Tibial artery (tissue), 4 donors: ENCODE results near the gene MED10.
"Not testable (repeated sequence)": the region's sequence is repeated elsewhere in the genome, so short reads cannot be mapped to it uniquely, and the experiment has no call there.

Experiments used
- DNase-seq, 2 donors: peaks; one replicate each; pipeline ENCODE4 v3.0.0-alpha.2; 2019
- H3K27ac ChIP-seq, 2 donors: fragments of 200-600 bp; sonication (generic) in 1 of 2; 1 replicate in 1 of 2; 2 replicates in 1 of 2; pipeline ENCODE4 v1.5.1; 2018 to 2019; ENCODE audit warnings: mild to moderate bottlenecking in 1 of 2
- H3K27me3 ChIP-seq, 2 donors: fragments of 200-600 bp; sonication (generic) in 1 of 2; one replicate each; pipeline versions ENCODE4 v1.5.1 to v1.6.0; 2016 to 2019
- H3K36me3 ChIP-seq, 3 donors: fragments of 200-600 bp; sonication (generic) in 2 of 3; one replicate each; pipeline ENCODE4 v1.5.1; 2016 to 2019; ENCODE audit warnings: mild to moderate bottlenecking in 2 of 3
- H3K4me1 ChIP-seq, 4 donors: fragments of 200-600 bp; sonication (generic) in 2 of 4; 1 replicate in 3 of 4; 2 replicates in 1 of 4; pipeline ENCODE4 v1.5.1; 2016 to 2019
- H3K4me3 ChIP-seq, 2 donors: fragments of 200-600 bp; sonication (generic) in 1 of 2; 1 replicate in 1 of 2; 2 replicates in 1 of 2; pipeline ENCODE4 v1.5.1; 2018 to 2019; ENCODE audit warnings: mild to moderate bottlenecking in 2 of 2
- H3K9me3 ChIP-seq, 3 donors: fragments of 200-600 bp; sonication (generic) in 1 of 3; one replicate each; pipeline ENCODE4 v1.5.1; 2016 to 2019
- intact Hi-C: fragments of 100-400 bp; cut with DNase I; formaldehyde crosslinking; loops from one replicate; pipeline ENCODE4 v1.15.0; 2023; ENCODE audit warnings: low total_unique reads
- TF ChIP-seq, protein P1 (sequence below), 2 experiments: fragments of 200-600 bp in 1 of 2; fragments of 450-650 bp in 1 of 2; IDR thresholded peaks; one replicate each; pipeline ENCODE4 v1.5.1; 2017 to 2019; ENCODE audit warnings: antibody characterized with exemption in 2 of 2, mild to moderate bottlenecking in 1 of 2, moderate library complexity in 1 of 2

Gene MED10

DNA sequence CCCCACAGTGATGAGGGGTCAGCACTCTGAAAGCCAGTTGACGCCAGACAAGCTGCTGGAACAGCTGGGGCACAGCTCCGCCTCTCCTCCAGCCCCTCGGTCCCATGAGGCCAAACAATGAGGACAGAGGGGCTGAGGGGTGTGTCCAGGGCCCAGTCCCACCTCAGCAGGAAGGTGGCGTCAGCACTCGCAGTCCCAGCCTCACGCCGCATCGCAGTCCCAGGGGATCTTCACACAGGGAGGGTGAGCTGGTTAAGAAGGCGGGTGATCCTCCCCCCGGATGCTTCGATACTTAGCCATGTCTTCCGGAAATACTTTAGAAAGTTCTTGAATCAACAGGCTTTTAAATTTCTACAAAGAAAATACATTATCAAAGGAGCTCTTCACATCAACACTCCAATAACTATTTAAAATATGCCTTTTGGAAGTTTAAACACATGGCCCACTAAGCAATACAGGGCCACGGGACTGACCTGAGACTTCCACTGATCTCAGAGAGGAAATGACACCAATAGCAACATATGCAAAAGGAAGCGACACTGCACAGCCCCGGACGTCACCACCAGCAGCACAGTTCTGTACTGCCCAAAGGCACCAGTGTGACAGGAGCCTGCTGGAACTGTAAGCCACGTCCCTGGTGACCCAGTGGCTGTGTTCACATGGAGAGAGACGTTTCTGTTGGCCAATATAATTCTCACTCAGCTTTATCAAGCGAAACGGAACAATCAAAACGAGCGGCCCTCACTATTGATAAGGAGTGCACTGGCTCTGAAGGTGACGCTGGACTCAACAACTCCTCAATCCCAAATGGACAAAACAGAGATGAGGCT is 5.9 kb downstream of the MED10 start:
- H3K27me3 ChIP-seq: no peaks in the 10 kb centered on the region
- TF ChIP-seq, protein P1, sequence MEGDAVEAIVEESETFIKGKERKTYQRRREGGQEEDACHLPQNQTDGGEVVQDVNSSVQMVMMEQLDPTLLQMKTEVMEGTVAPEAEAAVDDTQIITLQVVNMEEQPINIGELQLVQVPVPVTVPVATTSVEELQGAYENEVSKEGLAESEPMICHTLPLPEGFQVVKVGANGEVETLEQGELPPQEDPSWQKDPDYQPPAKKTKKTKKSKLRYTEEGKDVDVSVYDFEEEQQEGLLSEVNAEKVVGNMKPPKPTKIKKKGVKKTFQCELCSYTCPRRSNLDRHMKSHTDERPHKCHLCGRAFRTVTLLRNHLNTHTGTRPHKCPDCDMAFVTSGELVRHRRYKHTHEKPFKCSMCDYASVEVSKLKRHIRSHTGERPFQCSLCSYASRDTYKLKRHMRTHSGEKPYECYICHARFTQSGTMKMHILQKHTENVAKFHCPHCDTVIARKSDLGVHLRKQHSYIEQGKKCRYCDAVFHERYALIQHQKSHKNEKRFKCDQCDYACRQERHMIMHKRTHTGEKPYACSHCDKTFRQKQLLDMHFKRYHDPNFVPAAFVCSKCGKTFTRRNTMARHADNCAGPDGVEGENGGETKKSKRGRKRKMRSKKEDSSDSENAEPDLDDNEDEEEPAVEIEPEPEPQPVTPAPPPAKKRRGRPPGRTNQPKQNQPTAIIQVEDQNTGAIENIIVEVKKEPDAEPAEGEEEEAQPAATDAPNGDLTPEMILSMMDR (IDR thresholded peaks at IDR 0.05): no peak
- peaks cover 73 to 93% (median 76%) of the 10 kb centered on the region in 3 donors for H3K36me3 ChIP-seq
- H3K9me3 ChIP-seq: no peaks in the 10 kb centered on the region
- H3K27ac ChIP-seq: no peak overlapping the region
- peak in 1 of 2 donors; percentile 44 for DNase-seq
- intact Hi-C loops: no loop called here
- H3K4me3 ChIP-seq: no peak overlapping the region
- peaks cover 0 to 15% (median 9%) of the 10 kb centered on the region in 4 donors for H3K4me1 ChIP-seq

DNA sequence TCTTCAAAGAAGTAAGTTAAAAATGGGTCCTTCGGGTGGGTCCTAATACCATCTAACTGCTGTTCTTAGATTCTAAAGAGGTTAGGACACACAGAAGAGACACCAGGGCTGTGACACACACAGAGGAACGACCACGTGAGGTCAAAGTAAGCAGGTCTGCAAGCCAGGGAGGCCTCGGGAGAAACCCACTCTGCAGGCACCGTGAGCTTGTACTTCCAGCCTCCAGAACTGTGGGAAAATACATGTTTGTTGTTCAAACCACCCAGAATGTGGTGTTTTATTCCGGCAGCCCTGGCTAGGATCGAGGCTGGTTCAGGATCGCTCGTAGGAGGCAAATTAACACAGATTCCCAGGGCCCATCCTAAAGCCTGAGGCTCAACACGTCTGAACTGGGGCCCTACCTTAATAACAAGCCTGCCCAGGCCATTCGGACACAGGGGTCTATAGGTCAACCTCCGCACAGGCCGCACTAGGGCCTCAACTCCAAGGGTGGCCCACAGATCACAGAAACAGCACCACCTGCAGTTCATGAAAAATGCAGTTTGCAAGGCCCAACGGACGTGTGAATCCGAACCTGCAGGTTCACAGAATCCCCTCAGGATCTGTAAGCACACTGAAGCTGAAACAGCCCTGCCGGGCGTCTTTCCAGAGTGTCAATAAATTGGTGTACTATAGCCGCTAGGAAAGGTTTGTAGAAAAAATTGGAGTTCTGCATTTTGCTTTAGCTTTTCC is 7.1 kb downstream of the MED10 start:
- intact Hi-C loops: no loop called here
- TF ChIP-seq, protein P1 (IDR thresholded peaks at IDR 0.05): no peak
- no peaks in the 10 kb centered on the region for H3K27me3 ChIP-seq
- H3K4me1 ChIP-seq: peaks cover 0 to 2% (median under 1%) of the 10 kb centered on the region in 4 donors
- H3K4me3 ChIP-seq: no peak overlapping the region
- peaks cover 66 to 100% (median 76%) of the 10 kb centered on the region in 3 donors for H3K36me3 ChIP-seq
- DNase-seq: no peak
- no peak overlapping the region for H3K27ac ChIP-seq
- H3K9me3 ChIP-seq: no peaks in the 10 kb centered on the region

DNA sequence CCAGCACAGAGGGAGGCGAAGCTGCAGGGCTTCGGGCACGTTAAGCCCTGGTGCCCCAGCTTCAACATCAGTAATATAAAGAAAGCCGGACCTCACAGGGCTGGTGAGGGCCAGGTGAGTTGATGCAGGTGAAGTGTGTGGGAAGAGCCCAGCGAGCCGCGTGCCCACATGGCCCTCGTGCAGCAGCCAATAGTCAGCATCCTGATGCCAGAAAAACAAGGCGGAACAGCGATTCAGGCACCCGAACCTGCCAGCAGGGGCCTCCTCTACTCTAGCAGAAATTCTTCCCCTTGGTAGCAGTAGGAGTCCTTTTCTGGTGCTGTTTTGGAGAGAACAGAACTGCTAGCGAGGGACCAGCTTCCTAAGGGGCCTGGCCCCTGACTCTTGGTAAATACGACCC is 7.8 kb downstream of the MED10 start:
- TF ChIP-seq, protein P1 (IDR thresholded peaks at IDR 0.05): no peak
- Histone ChIP-seq H3K27ac (no peak overlapping the region), H3K27me3 (no peaks in the 10 kb centered on the region), H3K4me3 (no peak overlapping the region), H3K9me3 (no peaks in the 10 kb centered on the region), H3K4me1 (no peaks in the 10 kb centered on the region), H3K36me3 (peaks cover 59 to 100% (median 71%) of the 10 kb centered on the region in 3 donors)
- intact Hi-C loops: no loop called here
- DNase-seq: no peak

DNA sequence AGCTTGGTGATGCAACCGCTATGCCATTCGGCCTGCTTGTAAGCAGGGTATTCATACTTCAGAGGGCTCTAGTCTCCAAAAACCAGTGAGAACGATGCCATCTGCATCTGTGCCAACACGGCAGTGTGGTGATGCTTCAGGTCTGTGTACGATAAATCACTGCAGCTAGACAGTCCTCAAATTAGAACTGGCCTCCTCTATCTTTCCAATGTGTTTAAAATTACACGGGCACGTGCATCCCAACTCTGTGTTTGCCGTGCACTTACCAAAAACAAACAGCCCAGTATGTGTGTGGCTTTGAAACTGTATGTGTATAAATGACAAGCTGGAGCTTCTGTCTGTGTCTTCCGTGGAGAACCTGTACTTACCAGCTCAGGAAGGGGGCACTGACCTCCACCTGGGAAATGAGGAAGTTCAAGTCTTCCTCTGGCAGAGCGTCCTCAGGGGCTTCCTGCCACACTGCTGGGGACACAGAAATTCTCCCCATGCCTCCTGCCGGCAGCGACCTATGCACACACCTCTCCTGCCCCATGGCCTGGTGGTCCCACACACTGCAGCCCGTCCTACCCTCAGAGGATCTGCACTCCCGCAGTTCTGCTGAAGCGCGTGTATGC is 12.3 kb downstream of the MED10 start:
- no peak overlapping the region for H3K27ac ChIP-seq
- no peaks in the 10 kb centered on the region for H3K27me3 ChIP-seq
- DNase-seq: no peak
- no peaks in the 10 kb centered on the region for H3K4me1 ChIP-seq
- H3K9me3 ChIP-seq: no peaks in the 10 kb centered on the region
- TF ChIP-seq, protein P1 (IDR thresholded peaks at IDR 0.05): no peak
- no peak overlapping the region for H3K4me3 ChIP-seq
- intact Hi-C loops: no loop called here
- H3K36me3 ChIP-seq: peaks cover 20 to 87% (median 43%) of the 10 kb centered on the region in 3 donors

DNA sequence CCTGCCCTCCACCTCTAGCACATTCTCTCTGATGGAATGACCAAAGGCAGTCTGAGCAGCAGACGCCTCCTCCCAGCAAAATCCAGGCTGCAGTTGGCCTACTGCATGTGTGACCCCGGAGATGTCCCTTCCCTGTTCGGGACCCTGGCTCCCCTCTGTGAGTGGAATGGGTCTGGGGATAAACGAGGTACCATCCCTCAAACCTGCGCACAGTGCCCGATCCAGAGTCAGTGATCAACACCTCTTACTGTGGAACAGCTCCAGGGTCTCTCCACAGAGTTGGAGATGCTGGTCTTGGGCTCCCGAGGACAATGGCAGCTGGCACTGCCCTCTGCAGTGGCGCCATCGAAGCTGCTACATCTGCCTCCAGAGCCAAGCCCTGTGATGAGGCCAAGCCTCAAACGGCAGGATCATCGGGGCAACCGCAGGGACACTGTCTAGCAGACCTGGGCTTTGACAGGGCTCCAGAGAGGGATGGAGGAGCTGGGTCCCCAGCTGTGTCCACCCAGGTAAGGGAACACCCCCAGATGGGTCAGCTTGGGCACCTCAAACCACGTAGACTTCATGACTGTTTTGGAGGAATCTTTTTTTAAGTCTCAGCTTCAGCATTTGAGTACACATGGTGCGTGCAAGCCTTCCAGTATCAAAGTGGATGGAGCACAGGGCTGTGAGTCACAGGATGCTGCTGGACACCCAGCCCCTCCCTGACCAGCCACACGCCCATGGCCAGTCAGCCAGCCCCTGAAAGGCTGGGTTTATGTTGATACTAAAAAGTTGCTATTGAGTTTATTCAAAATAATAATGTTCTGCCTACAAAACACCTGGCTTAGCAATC is 13.0 kb downstream of the MED10 start:
- no peak overlapping the region for H3K27ac ChIP-seq
- H3K4me3 ChIP-seq: no peak overlapping the region
- peaks cover 13 to 84% (median 38%) of the 10 kb centered on the region in 3 donors for H3K36me3 ChIP-seq
- TF ChIP-seq, protein P1 (IDR thresholded peaks at IDR 0.05): no peak
- H3K9me3 ChIP-seq: no peaks in the 10 kb centered on the region
- H3K4me1 ChIP-seq: no peaks in the 10 kb centered on the region
- DNase-seq: no peak
- no peaks in the 10 kb centered on the region for H3K27me3 ChIP-seq
- intact Hi-C loops: no loop called here

DNA sequence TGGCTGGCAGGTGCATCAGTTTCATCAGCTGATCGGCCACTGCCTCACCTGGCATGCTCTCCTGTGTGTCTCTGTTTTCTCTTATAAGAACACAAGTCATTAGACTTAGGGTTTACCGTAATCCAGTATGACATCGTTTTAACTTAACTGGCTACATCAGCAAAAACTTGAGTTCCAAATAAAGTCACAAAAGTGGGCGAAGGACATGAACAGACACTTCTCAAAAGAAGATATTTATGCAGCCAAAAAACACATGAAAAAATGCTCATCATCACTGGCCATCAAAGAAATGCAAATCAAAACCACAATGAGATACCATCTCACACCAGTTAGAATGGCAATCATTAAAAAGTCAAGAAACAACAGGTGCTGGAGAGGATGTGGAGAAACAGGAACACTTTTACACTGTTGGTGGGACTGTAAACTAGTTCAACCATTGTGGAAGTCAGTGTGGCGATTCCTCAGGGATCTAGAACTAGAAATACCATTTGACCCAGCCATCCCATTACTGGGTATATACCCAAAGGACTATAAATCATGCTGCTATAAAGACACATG is 14.8 kb downstream of the MED10 start:
- intact Hi-C loops, H3K27me3 ChIP-seq, H3K9me3 ChIP-seq, H3K4me3 ChIP-seq, H3K27ac ChIP-seq, H3K4me1 ChIP-seq, DNase-seq: not testable (repeated sequence)
- H3K36me3 ChIP-seq: peaks cover 6 to 82% (median 20%) of the 10 kb centered on the region in 3 donors
